Astrocyte of the cerebellum (primary cell): Measurements from ENCODE around the gene DNAJA2.

Source experiments
- DNase-seq: peaks from one replicate; pipeline ENCODE4 v3.0.0-alpha.2; 2011; ENCODE audit warnings: low read depth
- H3K4me3 ChIP-seq: 2 replicates; pipeline ENCODE4 v1.5.1; 2011; ENCODE audit warnings: mild to moderate bottlenecking, low read depth, low read length, moderate library complexity
- in situ Hi-C: cut with HindIII; loops from 2 replicates; pipeline ENCODE4 v1.10.0; 2017; ENCODE audit warnings: low sequenced_read_pairs
- TF ChIP-seq, protein P1 (sequence below): IDR thresholded peaks from 2 replicates; pipeline ENCODE4 v1.5.1; 2012; ENCODE audit warnings: low read length, low read depth, moderate library complexity, mild to moderate bottlenecking; ENCODE audit errors: missing control alignments

DNAJA2 gene

GRCh38 chr16:46971271-46971670, 2.2 kb downstream of the DNAJA2 start:
- TF ChIP-seq, protein P1, sequence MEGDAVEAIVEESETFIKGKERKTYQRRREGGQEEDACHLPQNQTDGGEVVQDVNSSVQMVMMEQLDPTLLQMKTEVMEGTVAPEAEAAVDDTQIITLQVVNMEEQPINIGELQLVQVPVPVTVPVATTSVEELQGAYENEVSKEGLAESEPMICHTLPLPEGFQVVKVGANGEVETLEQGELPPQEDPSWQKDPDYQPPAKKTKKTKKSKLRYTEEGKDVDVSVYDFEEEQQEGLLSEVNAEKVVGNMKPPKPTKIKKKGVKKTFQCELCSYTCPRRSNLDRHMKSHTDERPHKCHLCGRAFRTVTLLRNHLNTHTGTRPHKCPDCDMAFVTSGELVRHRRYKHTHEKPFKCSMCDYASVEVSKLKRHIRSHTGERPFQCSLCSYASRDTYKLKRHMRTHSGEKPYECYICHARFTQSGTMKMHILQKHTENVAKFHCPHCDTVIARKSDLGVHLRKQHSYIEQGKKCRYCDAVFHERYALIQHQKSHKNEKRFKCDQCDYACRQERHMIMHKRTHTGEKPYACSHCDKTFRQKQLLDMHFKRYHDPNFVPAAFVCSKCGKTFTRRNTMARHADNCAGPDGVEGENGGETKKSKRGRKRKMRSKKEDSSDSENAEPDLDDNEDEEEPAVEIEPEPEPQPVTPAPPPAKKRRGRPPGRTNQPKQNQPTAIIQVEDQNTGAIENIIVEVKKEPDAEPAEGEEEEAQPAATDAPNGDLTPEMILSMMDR: no peak
- H3K4me3 ChIP-seq: no peak overlapping the region
- DNase-seq: no peak
- in situ Hi-C loops: loop anchor here (25.0 kb wide), 2 partner anchors 1191 to 1666 kb away; partner anchors contain the start of gene ABCC12

DNA sequence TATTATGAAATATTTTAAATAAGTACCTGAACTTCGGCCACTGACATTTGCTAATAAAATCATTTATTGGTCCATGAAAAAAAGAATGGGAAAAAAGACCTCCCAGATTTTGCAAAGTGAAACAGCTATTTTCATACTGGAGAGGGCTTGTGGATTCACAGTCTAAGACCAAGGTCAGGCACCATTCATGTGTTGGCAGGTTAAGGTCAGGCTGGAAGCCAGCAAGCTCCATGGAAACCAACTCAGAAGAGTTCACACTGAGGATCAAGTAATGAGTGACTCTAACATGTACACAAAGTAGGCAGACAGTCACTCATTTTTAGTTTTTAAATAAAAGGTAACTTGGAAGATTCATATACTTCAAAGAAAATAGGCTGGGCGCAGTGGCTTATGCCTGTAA, 3.4 kb downstream of the DNAJA2 start:
- DNase-seq: no peak
- H3K4me3 ChIP-seq: no peak overlapping the region
- in situ Hi-C loops: loop anchor here (25.0 kb wide), 2 partner anchors 1192 to 1667 kb away; partner anchors contain the start of gene ABCC12
- TF ChIP-seq, protein P1: no peak

DNA sequence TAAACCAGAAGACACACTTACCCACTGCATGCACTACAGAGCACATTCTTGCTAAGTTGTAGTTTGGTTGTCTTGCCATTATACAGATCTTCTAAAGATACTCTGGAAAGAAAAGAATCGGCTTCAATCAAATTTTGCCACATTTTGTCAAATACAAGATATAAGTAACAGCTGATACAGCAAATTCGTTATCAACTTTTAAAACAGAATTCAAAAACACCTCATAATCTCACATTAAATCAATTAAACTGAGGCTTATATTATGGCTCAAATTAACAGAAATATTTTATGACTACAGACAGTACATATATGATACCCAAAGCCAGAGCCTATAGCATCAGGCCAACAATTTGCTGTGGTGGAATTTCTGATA, 5.4 kb downstream of the DNAJA2 start:
- TF ChIP-seq, protein P1: no peak
- H3K4me3 ChIP-seq: no peak overlapping the region
- in situ Hi-C loops: loop anchor here (25.0 kb wide), 2 partner anchors 1194 to 1669 kb away; partner anchors contain the start of gene ABCC12
- DNase-seq: no peak

- H3K4me3 ChIP-seq: no peak overlapping the region
- in situ Hi-C loops: loop anchor here (25.0 kb wide), 2 partner anchors 1200 to 1675 kb away; partner anchors contain the start of gene ABCC12
- TF ChIP-seq, protein P1: no peak
- no peak for DNase-seq
Observed at GRCh38 chr16:46962629-46963028, 10.8 kb downstream of the DNAJA2 start.

DNA sequence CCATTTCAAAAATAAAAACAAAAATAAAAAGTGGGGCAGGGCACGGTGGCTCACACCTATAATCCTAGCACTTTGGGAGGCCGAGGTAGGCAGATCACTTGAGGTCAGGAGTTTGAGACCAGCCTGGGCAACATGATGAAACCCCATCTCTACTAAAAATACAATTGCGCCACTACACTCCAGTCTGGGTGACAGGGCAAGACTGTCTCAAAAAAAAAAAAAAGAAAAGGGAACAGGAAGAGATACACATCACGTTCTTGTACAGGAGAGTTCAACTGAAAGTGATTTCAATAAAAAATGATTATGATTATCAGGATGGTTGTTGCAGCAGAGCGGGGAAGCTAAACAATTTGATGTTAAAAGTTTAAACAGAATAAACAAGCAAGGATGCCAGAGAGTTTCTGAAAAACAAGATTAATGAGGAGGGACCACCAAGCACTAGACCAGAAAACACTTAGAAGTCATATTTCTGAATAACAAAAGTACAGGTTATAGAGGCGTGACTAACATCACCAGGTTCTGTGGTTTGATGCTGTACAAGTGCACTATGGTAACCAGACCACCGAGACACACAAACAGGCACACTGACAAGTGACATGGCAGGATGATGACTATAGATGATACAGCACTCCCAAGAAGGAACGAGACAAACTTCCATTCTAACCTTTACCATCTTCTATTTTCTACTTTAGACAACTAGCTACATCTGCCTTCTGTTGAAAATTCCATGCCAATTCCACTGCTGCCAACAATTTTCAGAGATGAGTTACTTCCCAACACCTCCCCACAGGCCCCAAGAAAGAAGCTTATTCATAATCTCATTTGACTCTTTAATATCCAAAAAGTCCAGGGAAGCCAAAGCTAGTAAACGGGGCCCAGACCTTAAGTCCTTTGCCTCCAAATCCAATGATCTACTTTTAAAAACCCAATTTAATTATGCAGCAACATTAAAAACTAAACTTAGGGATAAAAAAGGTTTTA, 11.8 kb downstream of the DNAJA2 start:
- no peak for DNase-seq
- in situ Hi-C loops: loop anchor here (25.0 kb wide), 2 partner anchors 1201 to 1676 kb away; partner anchors contain the start of gene ABCC12
- H3K4me3 ChIP-seq: no peak overlapping the region
- TF ChIP-seq, protein P1: no peak

GRCh38 chr16:46954562-46954961, 18.9 kb downstream of the DNAJA2 start:
- DNase-seq: no peak
- TF ChIP-seq, protein P1: no peak
- H3K4me3 ChIP-seq: no peak overlapping the region
- in situ Hi-C loops: loop anchor here (10.0 to 25.0 kb wide), 3 partner anchors 90 to 1683 kb away; partner anchors contain the start of gene ABCC12
